Measurements from ENCODE around the gene POLD1.
"Not testable (repeated sequence)": the region's sequence is repeated elsewhere in the genome, so short reads cannot be mapped to it uniquely, and the experiment has no call there.

POLD1 gene

GRCh38 chr19:50344661-50345318 is 39.4 kb upstream of the POLD1 start:
- TF ChIP-seq CTCF (IDR thresholded peaks at IDR 0.05; ENCODE audit: insufficient read depth, low read length, poor library complexity, severe bottlenecking): no peak
- peak overlapping the region; percentile 77 for H3K4me3 ChIP-seq (replicated peaks; ENCODE audit: low read depth, low read length)
- no peaks in the 10 kb centered on the region for H3K36me3 ChIP-seq (ENCODE audit: control insufficient read depth, insufficient read depth, low read length)
- H3K27me3 ChIP-seq (replicated peaks; ENCODE audit: control insufficient read depth, insufficient read depth, low read length): no peaks in the 10 kb centered on the region
- peak; percentile 90 for DNase-seq (ENCODE audit: extremely low read depth, insufficient read length)

- not testable (repeated sequence) for DNase-seq (ENCODE audit: extremely low read depth, insufficient read length); H3K27me3 ChIP-seq (replicated peaks; ENCODE audit: control insufficient read depth, insufficient read depth, low read length); H3K4me3 ChIP-seq (replicated peaks; ENCODE audit: low read depth, low read length); H3K36me3 ChIP-seq (ENCODE audit: control insufficient read depth, insufficient read depth, low read length)
Observed at GRCh38 chr19:50347089-50347581, 37.0 kb upstream of the POLD1 start.

GRCh38 chr19:50349277-50350057 is 34.7 kb upstream of the POLD1 start:
- DNase-seq (ENCODE audit: extremely low read depth, insufficient read length): no peak
- no peaks in the 10 kb centered on the region for H3K27me3 ChIP-seq (replicated peaks; ENCODE audit: control insufficient read depth, insufficient read depth, low read length)
- peak; percentile 14 for TF ChIP-seq CTCF (IDR thresholded peaks at IDR 0.05; ENCODE audit: insufficient read depth, low read length, poor library complexity, severe bottlenecking)

GRCh38 chr19:50352242-50352641 is 31.9 kb upstream of the POLD1 start:
- H3K27me3 ChIP-seq (replicated peaks; ENCODE audit: control insufficient read depth, insufficient read depth, low read length): no peaks in the 10 kb centered on the region
- no peaks in the 10 kb centered on the region for H3K36me3 ChIP-seq (ENCODE audit: control insufficient read depth, insufficient read depth, low read length)
- H3K4me3 ChIP-seq (replicated peaks; ENCODE audit: low read depth, low read length): no peak overlapping the region
- TF ChIP-seq CTCF (IDR thresholded peaks at IDR 0.05; ENCODE audit: insufficient read depth, low read length, poor library complexity, severe bottlenecking): no peak
- no peak for DNase-seq (ENCODE audit: extremely low read depth, insufficient read length)

More at GRCh38 chr19:50349277-50350057, 34.7 kb upstream of the POLD1 start:
- H3K36me3 ChIP-seq (ENCODE audit: control insufficient read depth, insufficient read depth, low read length): no peaks in the 10 kb centered on the region
- no peak overlapping the region for H3K4me3 ChIP-seq (replicated peaks; ENCODE audit: low read depth, low read length)

GRCh38 chr19:50353487-50353880 is 30.7 kb upstream of the POLD1 start:
- H3K27me3 ChIP-seq (replicated peaks; ENCODE audit: control insufficient read depth, insufficient read depth, low read length); H3K4me3 ChIP-seq (replicated peaks; ENCODE audit: low read depth, low read length); DNase-seq (ENCODE audit: extremely low read depth, insufficient read length); H3K36me3 ChIP-seq (ENCODE audit: control insufficient read depth, insufficient read depth, low read length): not testable (repeated sequence)

- Histone ChIP-seq H3K36me3 (ENCODE audit: control insufficient read depth, insufficient read depth, low read length) (no peaks in the 10 kb centered on the region), H3K27me3 (replicated peaks; ENCODE audit: control insufficient read depth, insufficient read depth, low read length) (no peaks in the 10 kb centered on the region), H3K4me3 (replicated peaks; ENCODE audit: low read depth, low read length) (no peak overlapping the region)
- TF ChIP-seq CTCF (IDR thresholded peaks at IDR 0.05; ENCODE audit: insufficient read depth, low read length, poor library complexity, severe bottlenecking): no peak
- DNase-seq (ENCODE audit: extremely low read depth, insufficient read length): no peak
Observed at GRCh38 chr19:50356691-50357177, 27.4 kb upstream of the POLD1 start.

Data from GM06990 (cell line).